Panc1 (cell line): Measurements from ENCODE around the gene IQCF6. TPM values are rescaled to one million over a fixed set of nuclear protein-coding genes. Genes with fewer than 3 reads are reported as not detected.

ENCODE experiments used
- ATAC-seq: fragments of 200-7000 bp; cut with Tn5 transposase; 2 replicates; pipeline ENCODE4 v1.9.1; 2020; ENCODE audit warnings: mild to moderate bottlenecking, moderate library complexity
- BruUV-seq: library from RNA; stranded (reverse); fragments of 400-500 nt; replicated peaks from 2 replicates; lab custom pipeline; 2021; lab: Mats Ljungman, UMichigan
- CTCF ChIA-PET: fragments of 300-600 bp; sonication (Branson Sonifier 250); formaldehyde crosslinking; loops from one replicate; lab custom pipeline; 2022; ENCODE audit warnings: antibody characterized with exemption; lab: Charles Lee
- POLR2A ChIA-PET: fragments of 300-600 bp; sonication (Branson Sonifier 250); formaldehyde crosslinking; loops from one replicate; lab custom pipeline; 2022; ENCODE audit warnings: antibody characterized with exemption; lab: Charles Lee
- DNase-seq: peaks from one replicate; pipeline ENCODE4 v3.0.0-alpha.2; 2010; ENCODE audit warnings: low read depth, low spot score
- H3K27ac ChIP-seq: 2 replicates; pipeline ENCODE4 v1.5.1; 2011; ENCODE audit warnings: mild to moderate bottlenecking, low read length, inconsistent platforms
- H3K27me3 ChIP-seq: fragments of 200-500 bp; sonication (Bioruptor generic); 2 replicates; pipeline ENCODE4 v1.6.0; 2014; ENCODE audit warnings: low read length, inconsistent platforms; ENCODE audit not compliant: control insufficient read depth, insufficient read depth
- H3K36me3 ChIP-seq: fragments of 200-500 bp; sonication (Bioruptor generic); 2 replicates; pipeline ENCODE4 v1.5.1; 2014; ENCODE audit warnings: inconsistent platforms, mild to moderate bottlenecking, low read length, moderate library complexity; ENCODE audit not compliant: control insufficient read depth, insufficient read depth
- H3K4me1 ChIP-seq: 2 replicates; pipeline ENCODE4 v1.5.1; 2011; ENCODE audit warnings: inconsistent platforms, mild to moderate bottlenecking, low read length, moderate library complexity; ENCODE audit not compliant: control insufficient read depth, insufficient read depth
- H3K4me3 ChIP-seq, 2 experiments: 2 replicates each; pipeline ENCODE4 v1.5.1; 2011 to 2012; ENCODE audit warnings: low read depth in 2 of 2, low read length in 2 of 2, mild to moderate bottlenecking in 2 of 2, inconsistent platforms in 1 of 2, moderate library complexity in 1 of 2
- H3K9me3 ChIP-seq: fragments of 200-500 bp; sonication (Bioruptor generic); 2 replicates; pipeline ENCODE4 v1.5.1; 2014; ENCODE audit warnings: low read depth, mild to moderate bottlenecking, inconsistent platforms, low read length, moderate library complexity; ENCODE audit not compliant: control insufficient read depth, insufficient read depth
- POLR2AphosphoS5 ChIP-seq: IDR thresholded peaks from 2 replicates; pipeline ENCODE4 v1.6.1; 2012; ENCODE audit warnings: mild to moderate bottlenecking, low read depth, low read length, moderate library complexity
- SIN3A ChIP-seq: IDR thresholded peaks from 2 replicates; pipeline ENCODE4 v1.6.1; 2012; ENCODE audit warnings: low read depth, mild to moderate bottlenecking, low read length, moderate library complexity, borderline replicate concordance; ENCODE audit not compliant: insufficient read depth
- TCF7L2 ChIP-seq: IDR thresholded peaks from 2 replicates; pipeline ENCODE4 v1.6.1; 2011; ENCODE audit warnings: mild to moderate bottlenecking, low read depth, low read length, inconsistent platforms
- in situ Hi-C: cut with HindIII; loops from 2 replicates; pipeline ENCODE4 v1.10.0; 2016; ENCODE audit warnings: low sequenced_read_pairs, low pct_unique_long_range_greater_than_20kb
- intact Hi-C: fragments of 100-400 bp; cut with micrococcal nuclease; formaldehyde crosslinking; loops from one replicate; pipeline ENCODE4 v1.10.0; 2022; ENCODE audit not compliant: unreplicated experiment
- total RNA-seq: library from RNA; stranded (reverse); gene quantifications from one replicate; pipeline ENCODE4 v1.2.1, GENCODE V29; 2021; ENCODE audit not compliant: unreplicated experiment
- TF ChIP-seq, protein P1 (sequence below), 2 experiments: IDR thresholded peaks; 2 replicates each; pipeline ENCODE4 v1.6.1; 2011 to 2012; ENCODE audit warnings: low read depth in 2 of 2, control low read depth in 1 of 2, low read length in 1 of 2, mild to moderate bottlenecking in 1 of 2, moderate library complexity in 1 of 2; ENCODE audit not compliant: insufficient read depth in 1 of 2
- TF ChIP-seq, protein P2 (sequence below): fragments of 450-650 bp; IDR thresholded peaks from 2 replicates; pipeline ENCODE4 v1.5.1; 2017; ENCODE audit warnings: mild to moderate bottlenecking

Gene IQCF6
- total RNA-seq, 1 experiment from 2014 or later: not detected

DNA sequence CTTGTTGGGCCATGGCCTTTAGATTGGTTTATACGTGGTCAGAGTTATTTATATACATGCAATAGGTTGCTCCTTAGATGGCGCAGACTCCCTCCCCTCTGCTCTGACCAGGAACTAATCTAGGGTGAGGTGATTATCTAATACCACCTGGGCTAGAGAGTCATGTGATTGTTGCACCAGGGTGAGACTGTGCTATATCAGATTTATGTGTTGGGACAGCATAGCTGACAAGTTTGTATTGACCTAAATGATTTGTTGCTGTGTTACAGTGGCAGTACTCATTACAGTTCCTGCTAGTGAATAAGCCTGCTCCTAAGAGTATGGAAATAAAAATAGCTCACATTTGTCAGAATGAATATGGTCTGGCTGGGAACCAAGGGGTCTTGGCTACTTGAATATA lies 7.2 kb upstream of the IQCF6 start:
- no peak for ATAC-seq
- BruUV-seq: no TSS peak
- no peak for DNase-seq
- Histone ChIP-seq H3K4me1 (no peaks in the 10 kb centered on the region), H3K4me3 (no peak overlapping the region), H3K27ac (no peak overlapping the region), H3K36me3 (no peaks in the 10 kb centered on the region), H3K9me3 (no peaks in the 10 kb centered on the region), H3K27me3 (peaks cover 2% of the 10 kb centered on the region)
- CTCF ChIA-PET: no interaction called here
- in situ Hi-C loops (no loop called here), intact Hi-C loops (no loop called here)
- POLR2A ChIA-PET: no interaction called here
- TF ChIP-seq, protein P1, sequence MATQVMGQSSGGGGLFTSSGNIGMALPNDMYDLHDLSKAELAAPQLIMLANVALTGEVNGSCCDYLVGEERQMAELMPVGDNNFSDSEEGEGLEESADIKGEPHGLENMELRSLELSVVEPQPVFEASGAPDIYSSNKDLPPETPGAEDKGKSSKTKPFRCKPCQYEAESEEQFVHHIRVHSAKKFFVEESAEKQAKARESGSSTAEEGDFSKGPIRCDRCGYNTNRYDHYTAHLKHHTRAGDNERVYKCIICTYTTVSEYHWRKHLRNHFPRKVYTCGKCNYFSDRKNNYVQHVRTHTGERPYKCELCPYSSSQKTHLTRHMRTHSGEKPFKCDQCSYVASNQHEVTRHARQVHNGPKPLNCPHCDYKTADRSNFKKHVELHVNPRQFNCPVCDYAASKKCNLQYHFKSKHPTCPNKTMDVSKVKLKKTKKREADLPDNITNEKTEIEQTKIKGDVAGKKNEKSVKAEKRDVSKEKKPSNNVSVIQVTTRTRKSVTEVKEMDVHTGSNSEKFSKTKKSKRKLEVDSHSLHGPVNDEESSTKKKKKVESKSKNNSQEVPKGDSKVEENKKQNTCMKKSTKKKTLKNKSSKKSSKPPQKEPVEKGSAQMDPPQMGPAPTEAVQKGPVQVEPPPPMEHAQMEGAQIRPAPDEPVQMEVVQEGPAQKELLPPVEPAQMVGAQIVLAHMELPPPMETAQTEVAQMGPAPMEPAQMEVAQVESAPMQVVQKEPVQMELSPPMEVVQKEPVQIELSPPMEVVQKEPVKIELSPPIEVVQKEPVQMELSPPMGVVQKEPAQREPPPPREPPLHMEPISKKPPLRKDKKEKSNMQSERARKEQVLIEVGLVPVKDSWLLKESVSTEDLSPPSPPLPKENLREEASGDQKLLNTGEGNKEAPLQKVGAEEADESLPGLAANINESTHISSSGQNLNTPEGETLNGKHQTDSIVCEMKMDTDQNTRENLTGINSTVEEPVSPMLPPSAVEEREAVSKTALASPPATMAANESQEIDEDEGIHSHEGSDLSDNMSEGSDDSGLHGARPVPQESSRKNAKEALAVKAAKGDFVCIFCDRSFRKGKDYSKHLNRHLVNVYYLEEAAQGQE (IDR thresholded peaks at IDR 0.05; ENCODE audit: insufficient read depth in 1 of 2, low read depth in 2 of 2, low read length in 1 of 2): no peak
- TF ChIP-seq TCF7L2 (no peak), POLR2AphosphoS5 (no peak), SIN3A (no peak)
- TF ChIP-seq, protein P2, sequence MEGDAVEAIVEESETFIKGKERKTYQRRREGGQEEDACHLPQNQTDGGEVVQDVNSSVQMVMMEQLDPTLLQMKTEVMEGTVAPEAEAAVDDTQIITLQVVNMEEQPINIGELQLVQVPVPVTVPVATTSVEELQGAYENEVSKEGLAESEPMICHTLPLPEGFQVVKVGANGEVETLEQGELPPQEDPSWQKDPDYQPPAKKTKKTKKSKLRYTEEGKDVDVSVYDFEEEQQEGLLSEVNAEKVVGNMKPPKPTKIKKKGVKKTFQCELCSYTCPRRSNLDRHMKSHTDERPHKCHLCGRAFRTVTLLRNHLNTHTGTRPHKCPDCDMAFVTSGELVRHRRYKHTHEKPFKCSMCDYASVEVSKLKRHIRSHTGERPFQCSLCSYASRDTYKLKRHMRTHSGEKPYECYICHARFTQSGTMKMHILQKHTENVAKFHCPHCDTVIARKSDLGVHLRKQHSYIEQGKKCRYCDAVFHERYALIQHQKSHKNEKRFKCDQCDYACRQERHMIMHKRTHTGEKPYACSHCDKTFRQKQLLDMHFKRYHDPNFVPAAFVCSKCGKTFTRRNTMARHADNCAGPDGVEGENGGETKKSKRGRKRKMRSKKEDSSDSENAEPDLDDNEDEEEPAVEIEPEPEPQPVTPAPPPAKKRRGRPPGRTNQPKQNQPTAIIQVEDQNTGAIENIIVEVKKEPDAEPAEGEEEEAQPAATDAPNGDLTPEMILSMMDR: no peak

DNA sequence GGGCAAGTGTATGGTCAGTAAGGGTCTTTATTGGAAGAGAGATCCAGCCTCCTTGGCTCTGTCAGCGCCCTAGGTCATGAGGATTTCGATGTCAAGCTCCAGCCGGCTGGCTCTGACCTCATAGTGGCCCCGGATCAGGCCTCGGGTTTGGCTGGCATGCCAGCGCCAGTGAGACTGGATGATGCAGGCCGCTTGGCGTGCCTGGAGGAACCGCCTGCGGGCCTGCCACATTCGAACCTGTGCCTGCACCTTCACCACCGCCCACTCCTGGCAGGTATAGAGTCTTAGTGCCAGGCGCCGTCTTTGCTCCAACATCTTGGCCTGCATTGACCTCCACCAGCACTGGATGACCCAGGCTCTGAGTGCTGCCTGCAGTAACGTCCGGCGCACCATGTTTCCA lies 483 bp downstream of the IQCF6 start:
- H3K27me3 ChIP-seq: peaks cover 1% of the 10 kb centered on the region; the same call in 1 of the 2 replicates
- H3K27ac ChIP-seq: no peak overlapping the region
- H3K36me3 ChIP-seq: no peaks in the 10 kb centered on the region
- intact Hi-C loops: no loop called here
- H3K9me3 ChIP-seq: no peaks in the 10 kb centered on the region
- CTCF ChIA-PET: no interaction called here
- no peak overlapping the region for H3K4me3 ChIP-seq
- TF ChIP-seq TCF7L2: no peak
- no peak for TF ChIP-seq POLR2AphosphoS5
- TF ChIP-seq, protein P2: no peak
- TF ChIP-seq, protein P1 (IDR thresholded peaks at IDR 0.05; ENCODE audit: insufficient read depth in 1 of 2, low read depth in 2 of 2, low read length in 1 of 2): no peak
- no peak for TF ChIP-seq SIN3A
- ATAC-seq (no peak), DNase-seq (no peak)
- no TSS peak for BruUV-seq
- no peaks in the 10 kb centered on the region for H3K4me1 ChIP-seq
- POLR2A ChIA-PET: no interaction called here
- in situ Hi-C loops: no loop called here
